HG02840 (cell line): Measurements from ENCODE around the gene LRRTM3.

Experiments
- ATAC-seq: cut with Tn5 transposase; IDR thresholded peaks from one replicate; pipeline ENCODE4 v1.9.1; 2021; ENCODE audit warnings: mild to moderate bottlenecking, moderate library complexity, moderate number of reproducible peaks; ENCODE audit not compliant: unreplicated experiment, low FRiP score

Gene LRRTM3

DNA sequence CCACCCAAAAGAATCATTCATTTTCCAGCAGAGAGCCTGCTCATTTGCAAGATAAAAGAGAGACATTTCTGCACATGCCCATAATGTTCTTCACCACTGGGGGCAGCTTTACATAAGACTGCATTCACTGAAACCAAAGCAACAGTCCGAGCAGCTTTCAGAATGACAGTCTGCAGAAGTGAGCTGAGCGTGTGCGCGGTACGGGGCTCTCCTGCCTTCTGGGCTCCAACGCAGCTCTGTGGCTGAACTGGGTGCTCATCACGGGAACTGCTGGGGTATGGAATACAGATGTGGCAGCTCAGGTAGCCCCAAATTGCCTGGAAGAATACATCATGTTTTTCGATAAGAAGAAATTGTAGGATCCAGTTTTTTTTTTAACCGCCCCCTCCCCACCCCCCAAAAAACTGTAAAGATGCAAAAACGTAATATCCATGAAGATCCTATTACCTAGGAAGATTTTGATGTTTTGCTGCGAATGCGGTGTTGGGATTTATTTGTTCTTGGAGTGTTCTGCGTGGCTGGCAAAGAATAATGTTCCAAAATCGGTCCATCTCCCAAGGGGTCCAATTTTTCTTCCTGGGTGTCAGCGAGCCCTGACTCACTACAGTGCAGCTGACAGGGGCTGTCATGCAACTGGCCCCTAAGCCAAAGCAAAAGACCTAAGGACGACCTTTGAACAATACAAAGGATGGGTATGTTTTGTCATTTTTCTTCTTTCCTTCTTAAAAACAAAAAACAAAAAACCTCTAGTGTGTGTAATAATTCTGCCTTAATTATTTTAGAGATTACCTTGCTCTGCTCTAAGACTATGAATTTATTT, at the start of gene LRRTM3:
LRRTM3 (plus strand) TSS at position 141 of the 820 bp plus-strand sequence.
- peak; percentile 100 for ATAC-seq

GRCh38 chr10:66877361-66877760, 48.5 kb upstream of the LRRTM3 start:
- ATAC-seq = no peak

GRCh38 chr10:66880292-66880691, 45.5 kb upstream of the LRRTM3 start:
- no peak for ATAC-seq

DNA sequence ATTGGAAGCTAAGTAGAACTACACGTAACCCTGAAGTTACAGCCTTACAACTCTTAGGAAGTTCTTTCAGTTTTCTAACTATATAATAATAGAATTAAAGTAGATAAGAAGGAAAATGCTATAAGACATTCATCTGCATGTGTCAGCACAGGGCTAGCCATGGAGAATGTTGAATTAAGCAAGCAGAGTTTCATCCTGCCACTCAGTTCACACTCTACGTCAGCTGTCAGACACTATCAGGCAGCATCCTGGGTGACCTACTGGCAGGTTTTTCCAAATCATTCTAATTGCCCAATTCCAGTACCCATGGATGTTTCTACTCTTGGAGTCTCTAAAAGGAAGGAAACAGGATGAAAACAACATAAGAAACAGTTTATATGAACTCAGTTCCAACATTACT, 45.0 kb upstream of the LRRTM3 start:
- no peak for ATAC-seq

GRCh38 chr10:66881814-66882213, 44.0 kb upstream of the LRRTM3 start:
- no peak for ATAC-seq

DNA sequence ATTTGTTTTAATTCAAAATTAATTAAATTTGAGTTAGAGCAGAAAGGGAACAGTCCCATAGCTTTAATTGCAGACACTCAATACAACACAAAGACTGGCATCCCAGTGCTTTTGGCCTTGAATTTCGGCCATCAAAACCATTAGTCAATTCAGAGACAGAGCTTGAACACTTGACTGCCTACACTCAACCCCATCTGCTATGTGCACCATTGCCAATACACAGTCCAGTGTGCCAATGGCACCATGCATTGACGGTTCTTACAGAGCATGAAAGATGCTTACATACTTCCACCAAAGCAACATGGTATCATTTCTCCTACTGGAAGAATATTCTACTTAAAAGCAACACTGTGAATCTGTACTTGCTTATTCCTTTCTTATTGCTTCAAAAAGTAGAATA, 43.6 kb upstream of the LRRTM3 start:
- ATAC-seq = no peak

GRCh38 chr10:66886848-66887247, 39.0 kb upstream of the LRRTM3 start:
- ATAC-seq = no peak

GRCh38 chr10:66888237-66888636, 37.6 kb upstream of the LRRTM3 start:
- ATAC-seq = no peak

GRCh38 chr10:66892871-66893270, 33.0 kb upstream of the LRRTM3 start:
- no peak for ATAC-seq

GRCh38 chr10:66910671-66911070, 15.2 kb upstream of the LRRTM3 start:
- no peak for ATAC-seq

DNA sequence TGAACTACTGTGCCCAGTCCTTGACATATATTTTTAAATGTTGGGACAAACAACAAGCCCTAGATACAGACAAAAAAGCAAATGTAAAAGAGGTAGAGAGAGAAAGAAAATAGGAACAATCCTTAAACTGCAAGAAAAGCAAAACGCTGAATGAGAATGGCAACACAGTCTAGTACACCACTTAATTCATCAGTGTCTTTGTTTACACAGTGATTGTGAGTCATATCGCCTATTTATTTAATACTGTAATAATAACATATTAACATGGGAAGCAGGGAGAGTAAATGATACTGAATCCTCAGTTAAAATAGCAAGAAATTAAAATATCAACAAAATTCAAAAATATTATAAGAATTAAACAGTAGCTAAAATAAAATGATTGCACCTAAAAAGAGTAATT, 9.8 kb upstream of the LRRTM3 start:
- ATAC-seq = no peak

- no peak for ATAC-seq
These were observed 8.7 kb upstream of the LRRTM3 start for GRCh38 chr10:66917104-66917503.

GRCh38 chr10:66919248-66919647, 6.6 kb upstream of the LRRTM3 start:
- ATAC-seq = no peak

DNA sequence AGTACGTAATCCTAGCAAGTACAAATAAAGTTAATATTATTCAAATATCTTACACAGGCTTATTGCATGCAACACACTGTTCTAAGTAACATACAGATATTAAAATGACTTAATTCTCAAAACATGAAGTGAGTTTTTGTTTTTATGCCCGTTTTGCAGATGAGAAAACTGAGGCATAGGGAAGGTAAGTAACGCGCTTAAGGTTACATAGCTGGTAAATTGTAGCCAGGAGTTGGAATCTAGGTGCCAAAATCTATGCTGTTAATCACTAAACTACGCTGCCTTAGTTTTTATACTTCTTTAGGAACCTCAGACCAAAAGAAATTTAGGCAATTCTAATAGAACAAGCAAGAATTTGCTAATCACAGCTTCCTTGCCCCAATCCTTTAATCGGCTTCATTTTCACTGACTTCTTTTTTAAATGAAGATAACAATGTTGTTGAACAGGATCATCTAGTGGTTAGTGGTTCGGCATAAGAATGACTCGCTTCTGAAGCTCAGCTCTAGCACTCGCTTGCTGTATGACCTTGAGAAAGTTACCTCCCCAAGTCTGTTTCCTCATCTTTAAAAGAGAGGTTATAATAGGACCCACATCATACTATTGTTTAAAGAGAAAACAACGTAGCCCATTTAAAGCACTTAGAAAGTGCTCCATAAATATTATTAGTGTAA, 1.0 kb upstream of the LRRTM3 start:
- ATAC-seq = no peak

DNA sequence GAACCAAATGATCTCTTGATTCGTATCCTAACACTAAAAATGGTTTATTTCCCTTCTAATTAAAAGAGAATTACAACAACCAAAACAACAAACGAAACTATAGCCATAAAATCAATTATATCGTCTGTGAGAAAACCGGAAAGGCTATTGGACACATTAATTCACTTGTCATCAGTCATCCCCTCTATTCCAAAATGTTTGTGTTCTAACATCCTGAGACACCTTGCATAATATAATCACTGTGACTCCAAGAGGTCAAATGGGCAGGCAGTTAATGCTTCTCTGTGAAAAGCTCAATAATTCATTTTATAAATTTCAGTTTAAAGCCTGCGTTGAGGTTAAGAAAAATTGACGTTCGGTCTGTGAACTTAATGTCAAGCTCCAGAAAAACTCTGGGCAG, 463 bp upstream of the LRRTM3 start:
- no peak for ATAC-seq

DNA sequence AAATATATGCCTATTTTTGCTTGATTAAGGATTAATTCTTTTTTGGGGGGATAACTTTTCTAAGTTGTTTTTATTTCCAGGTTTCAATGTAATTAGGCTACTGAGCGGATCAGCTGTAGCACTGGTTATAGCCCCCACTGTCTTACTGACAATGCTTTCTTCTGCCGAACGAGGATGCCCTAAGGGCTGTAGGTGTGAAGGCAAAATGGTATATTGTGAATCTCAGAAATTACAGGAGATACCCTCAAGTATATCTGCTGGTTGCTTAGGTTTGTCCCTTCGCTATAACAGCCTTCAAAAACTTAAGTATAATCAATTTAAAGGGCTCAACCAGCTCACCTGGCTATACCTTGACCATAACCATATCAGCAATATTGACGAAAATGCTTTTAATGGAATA, 1.0 kb downstream of the LRRTM3 start:
- no peak for ATAC-seq

GRCh38 chr10:66927251-66927935, 1.6 kb downstream of the LRRTM3 start:
- no peak for ATAC-seq

DNA sequence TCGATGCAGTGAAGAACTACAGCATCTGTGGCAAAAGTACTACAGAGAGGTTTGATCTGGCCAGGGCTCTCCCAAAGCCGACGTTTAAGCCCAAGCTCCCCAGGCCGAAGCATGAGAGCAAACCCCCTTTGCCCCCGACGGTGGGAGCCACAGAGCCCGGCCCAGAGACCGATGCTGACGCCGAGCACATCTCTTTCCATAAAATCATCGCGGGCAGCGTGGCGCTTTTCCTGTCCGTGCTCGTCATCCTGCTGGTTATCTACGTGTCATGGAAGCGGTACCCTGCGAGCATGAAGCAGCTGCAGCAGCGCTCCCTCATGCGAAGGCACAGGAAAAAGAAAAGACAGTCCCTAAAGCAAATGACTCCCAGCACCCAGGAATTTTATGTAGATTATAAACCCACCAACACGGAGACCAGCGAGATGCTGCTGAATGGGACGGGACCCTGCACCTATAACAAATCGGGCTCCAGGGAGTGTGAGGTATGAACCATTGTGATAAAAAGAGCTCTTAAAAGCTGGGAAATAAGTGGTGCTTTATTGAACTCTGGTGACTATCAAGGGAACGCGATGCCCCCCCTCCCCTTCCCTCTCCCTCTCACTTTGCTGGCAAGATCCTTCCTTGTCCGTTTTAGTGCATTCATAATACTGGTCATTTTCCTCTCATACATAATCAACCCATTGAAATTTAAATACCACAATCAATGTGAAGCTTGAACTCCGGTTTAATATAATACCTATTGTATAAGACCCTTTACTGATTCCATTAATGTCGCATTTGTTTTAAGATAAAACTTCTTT, 2.3 kb downstream of the LRRTM3 start:
- no peak for ATAC-seq

DNA sequence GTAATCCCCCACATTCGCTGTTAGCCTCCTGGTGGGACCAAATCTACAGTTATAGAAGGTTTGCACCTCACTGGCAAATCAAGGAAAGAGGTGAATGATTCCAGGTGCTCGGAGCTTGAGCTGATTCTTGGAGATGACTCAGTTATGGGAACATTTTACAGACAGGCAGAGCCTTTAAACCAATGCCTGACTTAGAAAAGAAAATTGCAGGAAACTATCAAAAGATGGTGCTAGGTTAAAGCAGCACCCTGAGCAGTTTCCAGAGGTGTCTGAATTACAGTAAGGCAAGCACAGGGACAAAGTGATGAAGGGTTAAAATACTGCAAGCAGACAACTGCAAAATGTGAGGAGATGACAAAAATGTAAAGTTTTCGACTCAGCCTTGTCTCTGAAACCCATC, 2.9 kb downstream of the LRRTM3 start:
- no peak for ATAC-seq

GRCh38 chr10:66929375-66929774, 3.5 kb downstream of the LRRTM3 start:
- no peak for ATAC-seq
